Endothelial cell of umbilical vein (primary cell): Measurements from ENCODE around the gene PDSS2. TPM values are rescaled to one million over a fixed set of nuclear protein-coding genes. Genes with fewer than 3 reads are reported as not detected.
A peak's percentile ranks its signal among the peaks of the same experiment; 100 is the strongest.

Experiments used
- BruUV-seq: library from RNA; stranded (reverse); fragments of 400-500 nt; replicated peaks from 2 replicates; lab custom pipeline; 2021; lab: Mats Ljungman, UMichigan
- CTCF ChIA-PET: fragments of 300-600, 350-600 bp; sonication (Branson Sonifier 250); formaldehyde crosslinking; loops from one replicate; lab custom pipeline; 2021; ENCODE audit warnings: antibody characterized with exemption, inconsistent platforms; lab: Charles Lee
- POLR2A ChIA-PET: fragments of 300-600, 350-600 bp; sonication (Branson Sonifier 250); formaldehyde crosslinking; loops from one replicate; lab custom pipeline; 2021; ENCODE audit warnings: antibody characterized with exemption, inconsistent platforms; lab: Charles Lee
- DNase-seq: peaks from one replicate; pipeline ENCODE4 v3.0.0-alpha.2; 2011; ENCODE audit warnings: low read depth, low spot score
- FAIRE-seq: peaks from 2 replicates; lab custom pipeline; 2011; peaks lifted over from hg19 to GRCh38; lab: Jason Lieb, UNC
- H2AFZ ChIP-seq: 2 replicates; pipeline ENCODE4 v1.6.0; 2012; ENCODE audit warnings: low read depth, low read length, control low read depth, inconsistent platforms
- H3K27ac ChIP-seq: 2 replicates; pipeline ENCODE4 v1.5.1; 2011; ENCODE audit warnings: low read depth, mild to moderate bottlenecking, control low read depth, low read length, moderate library complexity; ENCODE audit not compliant: insufficient read depth
- H3K27me3 ChIP-seq, 2 experiments: 2 replicates each; pipeline versions ENCODE4 v1.6.0 to v1.6.1; 2011; ENCODE audit warnings: low read length in 2 of 2, mixed read lengths in 1 of 2; ENCODE audit not compliant: control insufficient read depth in 2 of 2, insufficient read depth in 2 of 2
- H3K36me3 ChIP-seq, 2 experiments: 2 replicates in 1 of 2; 3 replicates in 1 of 2; pipeline ENCODE4 v1.5.1; 2011; ENCODE audit warnings: low read length in 2 of 2, mild to moderate bottlenecking in 1 of 2, moderate library complexity in 1 of 2; ENCODE audit not compliant: control insufficient read depth in 2 of 2, insufficient read depth in 2 of 2; ENCODE audit errors: extremely low read depth in 1 of 2
- H3K4me1 ChIP-seq: 3 replicates; pipeline ENCODE4 v1.5.1; 2011; ENCODE audit warnings: mild to moderate bottlenecking, low read length; ENCODE audit not compliant: control insufficient read depth, insufficient read depth; ENCODE audit errors: extremely low read depth
- H3K4me2 ChIP-seq: 2 replicates; pipeline ENCODE4 v1.6.1; 2011; ENCODE audit warnings: low read length, control low read depth, mixed read lengths; ENCODE audit not compliant: insufficient read depth
- H3K4me3 ChIP-seq, 3 experiments: fragments of 200-600 bp in 1 of 3; sonication (generic), shearing (Covaris generic) in 1 of 3; replicated peaks in 1 of 3; 2 replicates each; pipeline ENCODE4 v1.5.1; 2011 to 2016; ENCODE audit warnings: control low read depth in 3 of 3, low read length in 3 of 3, mild to moderate bottlenecking in 2 of 3, inconsistent platforms in 1 of 3, low read depth in 1 of 3, moderate library complexity in 1 of 3; ENCODE audit not compliant: insufficient read depth in 1 of 3
- H3K79me2 ChIP-seq: 2 replicates; pipeline ENCODE4 v1.6.0; 2012; ENCODE audit warnings: low read length, inconsistent platforms; ENCODE audit not compliant: control insufficient read depth, insufficient read depth
- H3K9ac ChIP-seq: replicated peaks from 2 replicates; pipeline ENCODE3; 2011; ENCODE audit warnings: low read length, control low read depth; ENCODE audit not compliant: insufficient read depth; ENCODE audit errors: extremely low read depth
- H3K9me1 ChIP-seq: replicated peaks from 3 replicates; pipeline ENCODE4 v1.6.0; 2011; ENCODE audit warnings: mild to moderate bottlenecking, low read length; ENCODE audit not compliant: control insufficient read depth, insufficient read depth; ENCODE audit errors: extremely low read depth
- H3K9me3 ChIP-seq: replicated peaks from 2 replicates; pipeline ENCODE4 v1.5.1; 2012; ENCODE audit warnings: low read length, inconsistent platforms; ENCODE audit not compliant: control insufficient read depth, insufficient read depth
- H4K20me1 ChIP-seq: replicated peaks from 2 replicates; pipeline ENCODE3; 2011; ENCODE audit warnings: mild to moderate bottlenecking, low read length; ENCODE audit not compliant: control insufficient read depth, insufficient read depth; ENCODE audit errors: extremely low read depth
- FOS ChIP-seq: IDR thresholded peaks from 2 replicates; pipeline ENCODE4 v1.6.1; 2011; ENCODE audit warnings: mild to moderate bottlenecking, low read length, moderate library complexity, borderline replicate concordance; ENCODE audit not compliant: insufficient read depth
- POLR2A ChIP-seq: IDR thresholded peaks from 2 replicates; pipeline ENCODE4 v1.6.1; 2012; ENCODE audit warnings: low read depth, mild to moderate bottlenecking, control low read depth, low read length
- POLR2AphosphoS5 ChIP-seq: IDR thresholded peaks from 2 replicates; pipeline ENCODE4 v1.6.1; 2012; ENCODE audit warnings: low read depth, mild to moderate bottlenecking, control low read depth, low read length, moderate library complexity; ENCODE audit not compliant: insufficient read depth
- dilution Hi-C: fragments of 300-500 bp; cut with MboI; formaldehyde crosslinking; loops from one replicate; pipeline ENCODE4 v1.15.0; 2019; ENCODE audit warnings: low sequenced_read_pairs; ENCODE audit not compliant: extremely low pct_ligation_motif_present
- intact Hi-C: fragments of 100-400 bp; cut with micrococcal nuclease; formaldehyde crosslinking; loops from one replicate; pipeline ENCODE4 v1.10.0; 2022
- polyA plus RNA-seq, 4 experiments: library from polyadenylated mRNA; depleted of rRNA in 3 of 4; stranded (reverse) in 3 of 4; unstranded in 1 of 4; fragments of >200 nt; gene quantifications; 2 replicates each; pipeline versions ENCODE4 v1.2.1 to v1.2.3, GENCODE V29; 2011 to 2012; ENCODE audit warnings: missing spikeins in 1 of 4
- total RNA-seq: library from RNA; stranded (reverse); gene quantifications from 2 replicates; pipeline ENCODE4 v1.2.3, GENCODE V29; 2021
- TF ChIP-seq, protein P1 (sequence below), 2 donors: IDR thresholded peaks; 1 replicate in 1 of 2; 2 replicates in 1 of 2; pipeline ENCODE4 v1.5.1; 2011; ENCODE audit warnings: low read length in 2 of 2, mild to moderate bottlenecking in 2 of 2, moderate library complexity in 2 of 2, control low read depth in 1 of 2, inconsistent platforms in 1 of 2, low read depth in 1 of 2; ENCODE audit not compliant: insufficient read depth in 1 of 2; ENCODE audit errors: extremely low read depth in 1 of 2

The PDSS2 gene
- total and polyA plus RNA-seq, 2 donors (not counting 3 experiments of a cell fraction or from before 2014, with no cell fraction given): 7.6 to 9.3 TPM

DNA sequence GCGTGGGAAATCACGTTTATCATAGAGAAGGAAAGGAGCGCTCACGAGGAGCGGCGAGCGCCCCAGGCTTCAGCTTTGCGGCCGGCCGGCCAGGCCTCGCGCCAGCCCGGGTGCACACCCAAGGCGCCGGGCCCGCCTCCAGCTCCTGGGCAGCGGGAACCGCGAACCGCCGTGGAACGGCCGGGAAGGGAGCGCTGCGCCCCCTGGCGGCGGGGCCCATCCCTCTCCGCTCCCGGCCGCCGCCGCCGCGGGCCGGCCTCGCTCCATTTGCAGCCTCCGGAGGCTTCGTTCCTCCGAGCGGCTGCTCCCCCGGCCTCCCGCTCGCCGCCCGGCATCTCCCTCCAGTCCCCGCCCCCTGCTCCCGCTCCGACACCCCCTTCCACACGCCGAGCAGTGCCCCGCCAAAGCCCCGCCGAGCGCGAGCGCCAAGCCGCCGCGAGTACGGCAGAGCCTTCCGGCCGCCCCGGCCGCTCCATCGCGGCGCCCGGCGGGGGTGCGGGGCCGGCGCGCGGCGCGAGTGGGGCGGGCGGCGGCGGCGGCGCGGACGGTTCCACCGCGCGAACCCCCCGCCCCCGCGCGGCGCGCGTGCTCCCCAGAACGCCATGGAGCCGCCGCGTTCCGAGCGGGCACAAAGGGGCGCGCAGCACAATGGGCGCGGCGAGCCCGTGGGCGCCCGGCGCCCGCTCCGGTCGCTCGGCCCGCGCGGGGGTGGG is 345.0 kb downstream of the PDSS2 start:
- CTCF ChIA-PET: interaction anchor here (0.6 to 1.5 kb wide), 41 partner anchors 8 to 779 kb away, joined by 3 to 35 read pairs (median 4); partner anchors contain the start of genes MTRES1 and PDSS2
- H3K4me2 ChIP-seq: peak overlapping the region; percentile 94

More for the DNA sequence above, 345.0 kb downstream of the PDSS2 start:
- Histone ChIP-seq H3K27me3 (peaks cover 9 to 24% of the 10 kb centered on the region in 2 experiments), H2AFZ (peak overlapping the region; percentile 95), H3K9me1 (no peaks in the 10 kb centered on the region), H3K36me3 (no peaks in the 10 kb centered on the region), H4K20me1 (no peaks in the 10 kb centered on the region), H3K9me3 (no peaks in the 10 kb centered on the region), H3K4me1 (peaks cover 17% of the 10 kb centered on the region), H3K9ac (peak overlapping the region; percentile 47), H3K4me3 (peak overlapping the region; percentile 53 to 69 (median 69)), H3K27ac (no peak overlapping the region), H3K79me2 (no peaks in the 10 kb centered on the region)
- FAIRE-seq: peak; percentile 78
- no peak for TF ChIP-seq FOS
- TF ChIP-seq, protein P1, sequence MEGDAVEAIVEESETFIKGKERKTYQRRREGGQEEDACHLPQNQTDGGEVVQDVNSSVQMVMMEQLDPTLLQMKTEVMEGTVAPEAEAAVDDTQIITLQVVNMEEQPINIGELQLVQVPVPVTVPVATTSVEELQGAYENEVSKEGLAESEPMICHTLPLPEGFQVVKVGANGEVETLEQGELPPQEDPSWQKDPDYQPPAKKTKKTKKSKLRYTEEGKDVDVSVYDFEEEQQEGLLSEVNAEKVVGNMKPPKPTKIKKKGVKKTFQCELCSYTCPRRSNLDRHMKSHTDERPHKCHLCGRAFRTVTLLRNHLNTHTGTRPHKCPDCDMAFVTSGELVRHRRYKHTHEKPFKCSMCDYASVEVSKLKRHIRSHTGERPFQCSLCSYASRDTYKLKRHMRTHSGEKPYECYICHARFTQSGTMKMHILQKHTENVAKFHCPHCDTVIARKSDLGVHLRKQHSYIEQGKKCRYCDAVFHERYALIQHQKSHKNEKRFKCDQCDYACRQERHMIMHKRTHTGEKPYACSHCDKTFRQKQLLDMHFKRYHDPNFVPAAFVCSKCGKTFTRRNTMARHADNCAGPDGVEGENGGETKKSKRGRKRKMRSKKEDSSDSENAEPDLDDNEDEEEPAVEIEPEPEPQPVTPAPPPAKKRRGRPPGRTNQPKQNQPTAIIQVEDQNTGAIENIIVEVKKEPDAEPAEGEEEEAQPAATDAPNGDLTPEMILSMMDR (IDR thresholded peaks at IDR 0.05; ENCODE audit: extremely low read depth in 1 of 2, insufficient read depth in 1 of 2, low read depth in 1 of 2, low read length in 2 of 2): peak; percentile 73 to 82
- peak; percentile 68 for TF ChIP-seq POLR2AphosphoS5
- TF ChIP-seq POLR2A: no peak
- intact Hi-C loops: loop anchor here (1.0 to 10.0 kb wide), 4 partner anchors 37 to 670 kb away; partner anchors contain the start of genes MTRES1 and SOBP
- dilution Hi-C loops: no loop called here
- peak; percentile 78 for DNase-seq
- BruUV-seq: no TSS peak
- POLR2A ChIA-PET: interaction anchor here (0.6 to 1.0 kb wide), 2 partner anchors 72 to 86 kb away, joined by 3 to 5 read pairs; partner anchors contain the start of gene MTRES1
